Liver (tissue), 9 donors: ENCODE data around the gene PREB. TPM values are rescaled to one million over a fixed set of nuclear protein-coding genes. Genes with fewer than 3 reads are reported as not detected.
"Not testable (repeated sequence)": the region's sequence is repeated elsewhere in the genome, so short reads cannot be mapped to it uniquely, and the experiment has no call there.

Experiments used
- DNase-seq: peaks from one replicate; pipeline ENCODE4 v3.0.0-alpha.2; 2017; ENCODE audit warnings: low spot score
- H3K27ac ChIP-seq, 2 donors: one replicate each; pipeline ENCODE4 v1.7.0; 2013; ENCODE audit warnings: inconsistent platforms in 2 of 2, low read length in 2 of 2, control low read depth in 1 of 2, low read depth in 1 of 2, mild to moderate bottlenecking in 1 of 2
- H3K27me3 ChIP-seq, 4 donors: one replicate each; pipeline versions ENCODE4 v1.6.1 to v1.7.0; 2013; ENCODE audit warnings: low read length in 3 of 4, inconsistent platforms in 1 of 4, mild to moderate bottlenecking in 1 of 4, moderate library complexity in 1 of 4; ENCODE audit not compliant: control insufficient read depth in 4 of 4, insufficient read depth in 4 of 4
- H3K36me3 ChIP-seq, 4 donors: one replicate each; pipeline versions ENCODE4 v1.6.1 to v1.7.0; 2013; ENCODE audit warnings: low read length in 3 of 4, mild to moderate bottlenecking in 3 of 4, low read depth in 1 of 4, moderate library complexity in 1 of 4; ENCODE audit not compliant: control insufficient read depth in 4 of 4, insufficient read depth in 3 of 4
- H3K4me1 ChIP-seq, 4 donors: one replicate each; pipeline versions ENCODE4 v1.6.1 to v1.7.0; 2013; ENCODE audit warnings: low read length in 3 of 4, mild to moderate bottlenecking in 3 of 4, moderate library complexity in 1 of 4; ENCODE audit not compliant: control insufficient read depth in 4 of 4, insufficient read depth in 4 of 4
- H3K4me3 ChIP-seq, 3 donors: one replicate each; pipeline versions ENCODE4 v1.6.1 to v1.7.0; 2013; ENCODE audit warnings: low read length in 3 of 3, control low read depth in 1 of 3, low read depth in 1 of 3, mild to moderate bottlenecking in 1 of 3
- H3K9ac ChIP-seq, 2 donors: one replicate each; pipeline ENCODE4 v1.7.0; 2013; ENCODE audit warnings: low read length in 2 of 2, mild to moderate bottlenecking in 2 of 2, moderate library complexity in 2 of 2, control low read depth in 1 of 2, low read depth in 1 of 2
- H3K9me3 ChIP-seq, 4 donors: one replicate each; pipeline versions ENCODE4 v1.6.1 to v1.7.0; 2013; ENCODE audit warnings: low read length in 3 of 4; ENCODE audit not compliant: control insufficient read depth in 4 of 4
- CTCF ChIP-seq: fragments of 150-350 bp; IDR thresholded peaks from 2 replicates; pipeline ENCODE4 v1.5.1; 2017; ENCODE audit warnings: improper control_type of control experiment, low read depth, low read length; ENCODE audit not compliant: missing input control
- EGR1 ChIP-seq, 2 donors: IDR thresholded peaks; 2 replicates each; pipeline ENCODE4 v1.6.1; 2016 to 2018; ENCODE audit warnings: antibody characterized with exemption in 2 of 2, low read depth in 2 of 2
- FOXA1 ChIP-seq: IDR thresholded peaks from 2 replicates; pipeline ENCODE4 v1.6.1; 2016; ENCODE audit warnings: antibody characterized with exemption
- FOXA2 ChIP-seq: IDR thresholded peaks from 2 replicates; pipeline ENCODE4 v1.6.1; 2016; ENCODE audit warnings: antibody characterized with exemption
- GABPA ChIP-seq, 2 donors: IDR thresholded peaks in 1 of 2; conservative IDR thresholded peaks in 1 of 2; 2 replicates each; pipeline ENCODE4 v1.6.1; 2016; ENCODE audit warnings: antibody characterized with exemption in 2 of 2, mild to moderate bottlenecking in 1 of 2, moderate library complexity in 1 of 2
- HNF4A ChIP-seq, 2 donors: conservative IDR thresholded peaks; 2 replicates each; pipeline ENCODE4 v1.6.1; 2016; ENCODE audit warnings: antibody characterized with exemption in 2 of 2, mild to moderate bottlenecking in 2 of 2
- HNF4G ChIP-seq: IDR thresholded peaks from 2 replicates; pipeline ENCODE4 v1.6.1; 2016; ENCODE audit warnings: antibody characterized with exemption
- JUND ChIP-seq, 2 donors: IDR thresholded peaks; 2 replicates each; pipeline ENCODE4 v1.6.1; 2016; ENCODE audit warnings: antibody characterized with exemption in 2 of 2
- MAX ChIP-seq: IDR thresholded peaks from 2 replicates; pipeline ENCODE4 v1.6.1; 2016; ENCODE audit warnings: antibody characterized with exemption
- NR2F2 ChIP-seq: IDR thresholded peaks from 2 replicates; pipeline ENCODE4 v1.6.1; 2016; ENCODE audit warnings: antibody characterized with exemption
- RAD21 ChIP-seq, 2 donors: IDR thresholded peaks; 2 replicates each; pipeline ENCODE4 v1.6.1; 2016; ENCODE audit warnings: antibody characterized with exemption in 2 of 2, mild to moderate bottlenecking in 2 of 2
- REST ChIP-seq: IDR thresholded peaks from 2 replicates; pipeline ENCODE4 v1.6.1; 2016; ENCODE audit warnings: antibody characterized with exemption, mild to moderate bottlenecking
- RXRA ChIP-seq, 2 donors: IDR thresholded peaks; 2 replicates each; pipeline ENCODE4 v1.6.1; 2017 to 2018; ENCODE audit warnings: antibody characterized with exemption in 2 of 2, mild to moderate bottlenecking in 1 of 2
- SP1 ChIP-seq: IDR thresholded peaks from 2 replicates; pipeline ENCODE4 v1.6.1; 2018; ENCODE audit warnings: antibody characterized with exemption, mild to moderate bottlenecking
- TAF1 ChIP-seq: conservative IDR thresholded peaks from 2 replicates; pipeline ENCODE4 v1.6.1; 2016; ENCODE audit warnings: antibody characterized with exemption, mild to moderate bottlenecking
- YY1 ChIP-seq: IDR thresholded peaks from 2 replicates; pipeline ENCODE4 v1.6.1; 2016; ENCODE audit warnings: antibody characterized with exemption, mild to moderate bottlenecking
- ZBTB33 ChIP-seq: IDR thresholded peaks from 2 replicates; pipeline ENCODE4 v1.6.1; 2016; ENCODE audit warnings: antibody characterized with exemption
- WGBS: extraction: QIAGEN DNeasy Blood & Tissue Kit; methylation state at CpG from one replicate; pipeline ENCODE4 v1.1.7; 2013; 5-methylcytosine and 5-hydroxymethylcytosine counted together
- polyA plus RNA-seq, 2 donors: library from polyadenylated mRNA; stranded (reverse) in 1 of 2; unstranded in 1 of 2; fragments of 200-250 nt in 1 of 2; fragments of >200 nt in 1 of 2; fragmentation: Nextera tagmentation in 1 of 2; extraction: Ambion mirVana in 1 of 2; gene quantifications; one replicate each; pipeline versions ENCODE4 v1.2.1 to v1.2.3, GENCODE V29; 2013 to 2015
- total RNA-seq, 2 donors: library from RNA; depleted of rRNA; stranded (reverse); fragments of >200 nt; gene quantifications; one replicate each; pipeline ENCODE4 v1.2.3, GENCODE V29; 2014
- TF ChIP-seq, protein P1 (sequence below): IDR thresholded peaks from 2 replicates; pipeline ENCODE4 v1.6.1; 2016; ENCODE audit warnings: antibody characterized with exemption
- donor health status: healthy.
- donor health status: healthy.
- donor health status: healthy.
- donor health status: healthy.
- donor health status: healthy.

Gene PREB
- total and polyA plus RNA-seq, 4 donors, result 21.5 to 98.4 (median 60.9) TPM

DNA sequence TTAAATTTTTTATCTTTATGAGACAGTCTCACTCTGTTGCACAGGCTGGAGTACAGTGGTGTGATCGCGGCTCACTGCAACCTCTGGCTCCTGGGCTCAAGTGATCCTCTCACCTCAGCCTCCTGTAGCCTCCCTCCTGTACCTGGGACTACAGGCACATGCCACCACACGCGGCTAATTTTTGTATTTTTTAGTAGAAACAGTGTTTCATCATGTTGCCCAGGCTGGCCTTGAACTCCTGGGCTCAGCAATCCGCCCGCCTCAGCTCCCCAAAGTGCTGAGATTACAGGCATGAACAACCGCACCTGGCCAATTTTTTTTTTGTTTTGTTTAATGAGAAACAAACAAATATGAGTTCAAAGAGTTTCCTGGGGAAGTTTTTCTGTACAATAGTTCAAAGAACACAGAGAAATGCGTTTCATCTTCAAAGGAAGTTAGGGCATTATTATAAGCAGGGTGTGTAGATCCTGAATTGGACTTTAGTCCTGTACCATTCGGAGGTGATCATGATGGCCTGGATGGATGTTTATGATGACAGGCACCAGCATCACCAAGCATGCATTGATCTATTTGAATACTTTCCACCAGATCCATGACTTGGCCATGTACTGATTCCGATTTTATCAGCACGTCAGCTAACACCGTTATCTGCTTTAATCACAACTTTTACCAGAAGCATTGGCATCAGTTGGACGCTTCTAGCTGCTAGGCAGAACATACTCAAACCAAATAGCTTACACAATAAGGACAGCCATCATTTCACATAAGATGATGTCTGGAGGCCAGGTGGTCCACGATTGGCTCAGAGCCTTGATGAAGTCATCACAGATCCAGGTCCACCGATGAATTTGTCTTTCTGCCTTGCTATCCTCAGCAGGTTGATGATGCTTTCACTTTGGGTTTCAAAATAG, 43.3 kb upstream of the PREB start:
- no peaks in the 10 kb centered on the region for H3K36me3 ChIP-seq
- no peak for DNase-seq
- no peak overlapping the region for H3K9ac ChIP-seq
- TF ChIP-seq ZBTB33 (peak; percentile 57), CTCF (no peak), HNF4G (peak; percentile 36), GABPA (IDR thresholded peaks at IDR 0.05 in 1 of 2, conservative IDR thresholded peaks at IDR 0.05 in 1 of 2) (no peak), SP1 (peak; percentile 85), FOXA2 (peak; percentile 50), EGR1 (IDR thresholded peaks at IDR 0.05; ENCODE audit: low read depth in 2 of 2) (peak in 1 of 2 donors; percentile 45), NR2F2 (no peak), JUND (IDR thresholded peaks at IDR 0.05) (peak in 1 of 2 donors; percentile 85), MAX (peak; percentile 72), FOXA1 (peak; percentile 47), HNF4A (conservative IDR thresholded peaks at IDR 0.05) (peak; percentile 86 to 90), RXRA (IDR thresholded peaks at IDR 0.05) (peak; percentile 51 to 91), YY1 (peak; percentile 90), REST (peak; percentile 18), RAD21 (IDR thresholded peaks at IDR 0.05) (peak; percentile 19 to 40), TAF1 (no peak)
- TF ChIP-seq, protein P1, sequence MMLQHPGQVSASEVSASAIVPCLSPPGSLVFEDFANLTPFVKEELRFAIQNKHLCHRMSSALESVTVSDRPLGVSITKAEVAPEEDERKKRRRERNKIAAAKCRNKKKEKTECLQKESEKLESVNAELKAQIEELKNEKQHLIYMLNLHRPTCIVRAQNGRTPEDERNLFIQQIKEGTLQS, result peak; percentile 37
- peaks cover 10 to 20% (median 17%) of the 10 kb centered on the region in 4 donors for H3K4me1 ChIP-seq
- WGBS, result 39% methylated on average over 15 of the region's 15 CpGs
- peak overlapping the region; percentile 56 to 97 for H3K27ac ChIP-seq
- no peak overlapping the region for H3K4me3 ChIP-seq
- no peaks in the 10 kb centered on the region for H3K9me3 ChIP-seq
- no peaks in the 10 kb centered on the region for H3K27me3 ChIP-seq

GRCh38 chr2:27175781-27176180, 41.3 kb upstream of the PREB start:
- WGBS, result 95% methylated on average over 4 of the region's 4 CpGs
- H3K9me3 ChIP-seq, H3K9ac ChIP-seq, H3K4me3 ChIP-seq, H3K27ac ChIP-seq, H3K36me3 ChIP-seq, H3K27me3 ChIP-seq, DNase-seq: not testable (repeated sequence)
- H3K4me1 ChIP-seq, result peaks cover 3 to 24% (median 14%) of the 10 kb centered on the region in 4 donors
